GM19438 (cell line): ENCODE measurements around the gene PTER.

ENCODE experiments used
- ATAC-seq: cut with Tn5 transposase; IDR thresholded peaks from one replicate; pipeline ENCODE4 v1.9.1; 2021; ENCODE audit warnings: low read depth; ENCODE audit not compliant: unreplicated experiment

PTER gene

GRCh38 chr10:16436758-16437539 lies at the start of gene PTER:
Gene PTER, plus strand, starts transcription at chr10:16437010. Its CDS starts 47,375 bp downstream, at chr10:16484385.
- peak; percentile 96 for ATAC-seq

- ATAC-seq, result no peak
Measured at GRCh38 chr10:16392531-16393069, 44.2 kb upstream of the PTER start.

- no peak for ATAC-seq
Measured at GRCh38 chr10:16393271-16393858, 43.4 kb upstream of the PTER start.

- ATAC-seq, result peak; percentile 56
Measured at GRCh38 chr10:16401416-16401815, 35.4 kb upstream of the PTER start.

GRCh38 chr10:16408379-16408778 lies 28.4 kb upstream of the PTER start:
- no peak for ATAC-seq

- ATAC-seq, result no peak
Measured at GRCh38 chr10:16417341-16417740, 19.5 kb upstream of the PTER start.

- no peak for ATAC-seq
Measured at GRCh38 chr10:16423599-16423998, 13.2 kb upstream of the PTER start.

GRCh38 chr10:16425449-16425848 lies 11.4 kb upstream of the PTER start:
- no peak for ATAC-seq

GRCh38 chr10:16429539-16429938 lies 7.3 kb upstream of the PTER start:
- no peak for ATAC-seq

- ATAC-seq, result peak; percentile 4
Measured at GRCh38 chr10:16436367-16436757, 448 bp upstream of the PTER start.

GRCh38 chr10:16437540-16437894 lies 707 bp downstream of the PTER start:
- ATAC-seq, result no peak

- no peak for ATAC-seq
Measured at GRCh38 chr10:16439295-16439694, 2.5 kb downstream of the PTER start.

GRCh38 chr10:16440396-16441133 lies 3.8 kb downstream of the PTER start:
- no peak for ATAC-seq

GRCh38 chr10:16441173-16441840 lies 4.5 kb downstream of the PTER start:
- ATAC-seq, result no peak

GRCh38 chr10:16442914-16443313 lies 6.1 kb downstream of the PTER start:
- ATAC-seq, result no peak

GRCh38 chr10:16445770-16446469 lies 9.1 kb downstream of the PTER start:
- no peak for ATAC-seq

GRCh38 chr10:16449454-16449853 lies 12.6 kb downstream of the PTER start:
- no peak for ATAC-seq

- ATAC-seq, result no peak
Measured at GRCh38 chr10:16458166-16458955, 21.6 kb downstream of the PTER start.

GRCh38 chr10:16459423-16459939 lies 22.7 kb downstream of the PTER start:
- no peak for ATAC-seq
